ENCODE data around the gene LIN9.
A peak's percentile ranks its signal among the peaks of the same experiment; 100 is the strongest.

LIN9 gene

GRCh38 chr1:226239421-226239820, 69.5 kb downstream of the LIN9 start:
- no peak for DNase-seq (ENCODE audit: low read depth)

DNA sequence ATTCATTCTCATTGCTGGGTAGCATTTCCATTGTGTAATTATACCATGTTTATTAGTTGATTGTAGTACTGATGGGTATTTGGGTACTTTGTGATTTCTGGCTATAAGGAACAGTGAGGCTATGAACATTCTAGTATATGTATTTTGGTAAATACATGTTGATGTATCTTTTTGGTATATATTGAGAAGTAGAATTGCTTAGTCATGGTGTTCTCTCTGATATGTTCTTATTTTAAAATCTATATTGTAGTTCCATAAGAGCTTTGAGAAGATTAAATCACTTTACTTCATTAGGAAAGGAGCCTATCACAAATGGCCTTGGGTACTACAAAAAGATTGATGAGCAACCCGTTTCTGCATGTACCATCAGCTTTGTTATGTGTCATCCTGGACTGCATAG, 72.1 kb downstream of the LIN9 start:
- H3K4me3 ChIP-seq (ENCODE audit: control insufficient read depth, low read depth, low read length) = no peak overlapping the region
- DNase-seq (ENCODE audit: low read depth) = no peak
- no peak for TF ChIP-seq CTCF (IDR thresholded peaks at IDR 0.05; ENCODE audit: control insufficient read depth, insufficient read depth, low read depth, low read length, missing control alignments)

More at GRCh38 chr1:226239421-226239820, 69.5 kb downstream of the LIN9 start:
- no peak overlapping the region for H3K4me3 ChIP-seq (ENCODE audit: control insufficient read depth, low read depth, low read length)
- no peak for TF ChIP-seq CTCF (IDR thresholded peaks at IDR 0.05; ENCODE audit: control insufficient read depth, insufficient read depth, low read depth, low read length, missing control alignments)

DNA sequence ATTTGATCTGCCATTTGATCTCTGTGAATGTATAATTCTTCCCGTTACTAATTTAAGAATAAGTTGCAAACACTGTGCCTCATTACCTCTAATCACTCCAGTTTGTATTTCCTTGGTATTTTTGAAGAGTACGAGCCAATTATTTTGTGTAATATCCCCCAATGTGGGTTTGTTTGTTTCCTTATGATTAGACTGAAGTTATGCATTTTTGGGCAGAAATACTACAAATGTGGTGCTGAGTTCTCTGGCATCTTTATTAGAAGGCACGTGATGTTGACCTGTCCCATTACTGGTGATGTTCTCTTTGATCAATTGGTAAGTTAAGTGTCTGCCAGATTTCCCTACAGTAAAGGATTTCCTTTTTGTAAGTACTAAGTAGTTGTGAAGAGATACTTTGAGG, 75.2 kb downstream of the LIN9 start:
- no peak for DNase-seq (ENCODE audit: low read depth)
- no peak overlapping the region for H3K4me3 ChIP-seq (ENCODE audit: control insufficient read depth, low read depth, low read length)
- no peak for TF ChIP-seq CTCF (IDR thresholded peaks at IDR 0.05; ENCODE audit: control insufficient read depth, insufficient read depth, low read depth, low read length, missing control alignments)

- no peak overlapping the region for H3K4me3 ChIP-seq (ENCODE audit: control insufficient read depth, low read depth, low read length)
- DNase-seq (ENCODE audit: low read depth) = no peak
- no peak for TF ChIP-seq CTCF (IDR thresholded peaks at IDR 0.05; ENCODE audit: control insufficient read depth, insufficient read depth, low read depth, low read length, missing control alignments)
These were observed 75.7 kb downstream of the LIN9 start for GRCh38 chr1:226233293-226233692.

DNA sequence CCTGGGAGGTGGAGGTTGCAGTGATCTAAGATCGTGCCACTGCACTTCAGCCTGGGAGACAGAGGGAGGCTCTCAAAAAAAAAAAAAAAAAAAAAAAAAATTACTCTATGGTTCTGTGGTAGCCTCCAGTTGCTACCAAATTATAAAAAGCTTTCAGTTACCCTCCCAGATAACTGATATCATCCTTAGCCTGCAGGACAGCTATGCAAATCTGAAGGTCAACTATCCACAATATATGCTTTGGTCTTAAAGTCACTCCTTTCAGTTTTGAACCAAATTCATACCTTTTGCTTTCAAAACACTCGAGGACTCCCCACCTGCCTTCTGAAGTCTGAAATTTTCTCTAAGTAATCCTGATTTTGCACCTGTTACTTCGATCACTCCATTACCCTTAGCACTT, 82.4 kb downstream of the LIN9 start:
- no peak for DNase-seq (ENCODE audit: low read depth)
- no peak overlapping the region for H3K4me3 ChIP-seq (ENCODE audit: control insufficient read depth, low read depth, low read length)
- no peak for TF ChIP-seq CTCF (IDR thresholded peaks at IDR 0.05; ENCODE audit: control insufficient read depth, insufficient read depth, low read depth, low read length, missing control alignments)

DNA sequence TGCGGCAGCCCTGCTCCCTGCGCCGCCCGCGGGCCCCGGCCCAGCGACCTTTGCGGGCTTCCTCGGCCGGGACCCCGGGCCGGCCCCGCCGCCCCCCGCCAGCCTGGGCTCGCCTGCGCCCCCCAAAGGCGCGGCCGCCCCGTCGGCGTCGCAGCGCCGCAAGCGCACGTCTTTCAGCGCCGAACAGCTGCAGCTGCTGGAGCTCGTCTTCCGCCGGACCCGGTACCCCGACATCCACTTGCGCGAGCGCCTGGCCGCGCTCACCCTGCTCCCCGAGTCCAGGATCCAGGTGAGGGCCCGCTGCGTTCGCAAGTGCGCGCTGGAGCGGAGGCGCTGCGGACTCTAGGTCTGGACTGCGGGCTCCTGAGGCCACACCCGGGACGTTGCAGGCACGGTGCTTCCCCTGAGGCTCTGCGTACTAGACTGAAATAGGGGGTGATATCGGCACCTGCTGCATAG, 85.1 kb downstream of the LIN9 start:
- DNase-seq (ENCODE audit: low read depth) = no peak
- peak overlapping the region; percentile 27 for H3K4me3 ChIP-seq (ENCODE audit: control insufficient read depth, low read depth, low read length)
- no peak for TF ChIP-seq CTCF (IDR thresholded peaks at IDR 0.05; ENCODE audit: control insufficient read depth, insufficient read depth, low read depth, low read length, missing control alignments)

Measured in AG09309 (cell line).